ENCODE measurements around the gene SMARCA2.

DNA sequence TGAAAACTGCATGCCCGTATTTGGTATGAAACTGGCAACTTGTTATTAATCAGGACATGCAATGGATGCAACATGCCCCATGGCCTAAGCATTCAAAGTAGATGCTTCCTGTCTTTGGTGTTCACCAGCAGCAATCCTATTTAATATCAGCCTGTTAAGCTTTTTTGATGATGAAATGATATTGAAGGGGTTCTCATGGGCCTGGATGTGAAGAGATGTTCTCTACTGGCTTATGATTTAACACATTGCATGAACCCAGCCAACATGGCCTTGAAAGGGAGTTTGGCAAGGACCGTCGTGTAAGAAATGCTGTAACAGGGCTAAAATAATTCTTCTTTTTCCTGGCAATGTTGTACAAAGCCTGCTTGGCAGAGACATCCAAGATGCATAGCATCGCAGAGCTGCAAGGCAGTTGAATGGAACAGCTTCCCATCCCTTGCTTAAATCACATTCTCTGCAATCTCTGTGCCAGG lies 111.2 kb downstream of the SMARCA2 start:
- no peak for TF ChIP-seq CTCF (IDR thresholded peaks at IDR 0.05; ENCODE audit: low read length)
- TF ChIP-seq EZH2 (IDR thresholded peaks at IDR 0.05; ENCODE audit: borderline replicate concordance, low read length) = no peak
